ENCODE data around the gene CERS4. TPM values are rescaled to one million over a fixed set of nuclear protein-coding genes. Genes with fewer than 3 reads are reported as not detected.

CERS4 gene
- total and polyA plus RNA-seq, 2 of the 8 experiments (the other 6 are each of a cell fraction or from before 2014, with no cell fraction given), result 88.2 to 179 TPM

- TF ChIP-seq CHD7 (IDR thresholded peaks at IDR 0.05; ENCODE audit: insufficient replicate concordance, low read length) (no peak), BRCA1 (IDR thresholded peaks at IDR 0.05; ENCODE audit: low read depth, low read length) (no peak), POLR2A (IDR thresholded peaks at IDR 0.05; ENCODE audit: control extremely low read depth in 1 of 2, low read depth in 2 of 2, low read length in 2 of 2) (no peak), RNF2 (IDR thresholded peaks at IDR 0.05; ENCODE audit: borderline replicate concordance, low read depth, low read length, missing control alignments, poor library complexity, severe bottlenecking) (no peak), RXRA (IDR thresholded peaks at IDR 0.05; ENCODE audit: insufficient read depth, low read depth, low read length) (no peak), ASH2L (IDR thresholded peaks at IDR 0.05; ENCODE audit: low read length) (no peak), TEAD4 (IDR thresholded peaks at IDR 0.05; ENCODE audit: low read depth, low read length) (no peak), GTF2F1 (IDR thresholded peaks at IDR 0.05; ENCODE audit: borderline replicate concordance, low read depth, low read length) (no peak), EGR1 (IDR thresholded peaks at IDR 0.05; ENCODE audit: borderline replicate concordance, low read depth, low read length) (no peak), CTBP2 (IDR thresholded peaks at IDR 0.05; ENCODE audit: borderline replicate concordance, insufficient read depth, insufficient read length, low read length) (no peak), SIX5 (IDR thresholded peaks at IDR 0.05; ENCODE audit: low read depth, low read length) (no peak), CBX8 (IDR thresholded peaks at IDR 0.05; ENCODE audit: borderline replicate concordance, low read depth, low read length) (no peak), TCF12 (IDR thresholded peaks at IDR 0.05; ENCODE audit: low read depth, low read length) (no peak)
These were observed 53.3 kb downstream of the CERS4 start (continued) for GRCh38 chr19:8262431-8262830.
